Epithelial cell of esophagus (primary cell): ENCODE results near the gene THUMPD2.
A peak's percentile ranks its signal among the peaks of the same experiment; 100 is the strongest.

Experiments used
- DNase-seq: peaks from one replicate; pipeline ENCODE4 v3.0.0; 2010; ENCODE audit warnings: low read depth
- H3K4me3 ChIP-seq: 2 replicates; pipeline ENCODE4 v1.5.1; 2011; ENCODE audit warnings: mild to moderate bottlenecking, low read length, control low read depth
- TF ChIP-seq, protein P1 (sequence below): IDR thresholded peaks from 2 replicates; pipeline ENCODE4 v1.5.1; 2011; ENCODE audit warnings: low read depth, mild to moderate bottlenecking, low read length, control low read depth, inconsistent platforms; ENCODE audit not compliant: insufficient read depth; ENCODE audit errors: missing control alignments

The THUMPD2 gene

DNA sequence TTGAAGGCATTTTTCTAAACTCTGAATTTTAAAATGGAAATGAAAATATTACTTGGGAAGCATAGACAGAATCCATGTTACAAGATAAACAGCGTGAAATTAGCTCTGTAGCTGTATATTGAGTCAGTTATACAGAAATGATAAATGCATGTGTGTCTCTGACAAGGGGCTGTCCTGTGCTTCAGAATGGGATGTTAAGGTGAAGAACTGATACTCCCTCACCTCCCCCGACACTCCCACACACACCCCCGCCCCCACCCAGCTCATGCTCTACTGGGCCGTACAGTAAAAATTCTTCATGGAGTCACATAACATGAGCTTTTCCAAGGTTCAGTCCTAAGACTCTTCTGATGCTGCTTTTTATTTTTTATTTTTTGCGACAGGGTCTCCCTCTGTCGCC, 869 bp upstream of the THUMPD2 start:
- DNase-seq, result no peak
- H3K4me3 ChIP-seq, result no peak overlapping the region
- TF ChIP-seq, protein P1, sequence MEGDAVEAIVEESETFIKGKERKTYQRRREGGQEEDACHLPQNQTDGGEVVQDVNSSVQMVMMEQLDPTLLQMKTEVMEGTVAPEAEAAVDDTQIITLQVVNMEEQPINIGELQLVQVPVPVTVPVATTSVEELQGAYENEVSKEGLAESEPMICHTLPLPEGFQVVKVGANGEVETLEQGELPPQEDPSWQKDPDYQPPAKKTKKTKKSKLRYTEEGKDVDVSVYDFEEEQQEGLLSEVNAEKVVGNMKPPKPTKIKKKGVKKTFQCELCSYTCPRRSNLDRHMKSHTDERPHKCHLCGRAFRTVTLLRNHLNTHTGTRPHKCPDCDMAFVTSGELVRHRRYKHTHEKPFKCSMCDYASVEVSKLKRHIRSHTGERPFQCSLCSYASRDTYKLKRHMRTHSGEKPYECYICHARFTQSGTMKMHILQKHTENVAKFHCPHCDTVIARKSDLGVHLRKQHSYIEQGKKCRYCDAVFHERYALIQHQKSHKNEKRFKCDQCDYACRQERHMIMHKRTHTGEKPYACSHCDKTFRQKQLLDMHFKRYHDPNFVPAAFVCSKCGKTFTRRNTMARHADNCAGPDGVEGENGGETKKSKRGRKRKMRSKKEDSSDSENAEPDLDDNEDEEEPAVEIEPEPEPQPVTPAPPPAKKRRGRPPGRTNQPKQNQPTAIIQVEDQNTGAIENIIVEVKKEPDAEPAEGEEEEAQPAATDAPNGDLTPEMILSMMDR, result no peak

DNA sequence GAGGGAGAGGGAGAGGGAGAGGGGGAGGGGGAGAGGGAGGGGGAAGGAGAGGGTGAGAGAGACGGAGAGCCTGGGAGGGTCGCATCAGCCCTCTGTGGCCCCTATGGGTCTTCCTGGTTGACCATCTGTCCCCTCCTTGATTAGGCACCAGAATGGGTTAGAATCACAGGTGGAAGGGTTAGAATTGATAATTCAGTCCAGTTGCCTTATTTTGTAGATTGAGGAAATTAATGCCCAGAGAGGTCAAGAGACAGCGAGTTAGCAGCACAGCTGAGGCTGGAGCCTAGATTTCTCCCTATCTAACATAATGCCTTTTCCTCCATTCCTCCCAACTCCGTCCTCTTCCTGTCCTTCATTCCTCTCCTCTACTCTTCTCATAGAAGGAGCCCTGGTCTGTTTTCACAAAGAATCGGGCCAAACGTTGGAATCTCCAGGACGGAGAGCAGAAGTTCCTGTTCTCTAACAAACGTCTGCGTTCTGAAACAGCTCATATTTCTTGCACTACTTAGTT, 338 bp upstream of the THUMPD2 start:
- TF ChIP-seq, protein P1, result no peak
- no peak for DNase-seq
- peak overlapping the region; percentile 59 for H3K4me3 ChIP-seq

DNA sequence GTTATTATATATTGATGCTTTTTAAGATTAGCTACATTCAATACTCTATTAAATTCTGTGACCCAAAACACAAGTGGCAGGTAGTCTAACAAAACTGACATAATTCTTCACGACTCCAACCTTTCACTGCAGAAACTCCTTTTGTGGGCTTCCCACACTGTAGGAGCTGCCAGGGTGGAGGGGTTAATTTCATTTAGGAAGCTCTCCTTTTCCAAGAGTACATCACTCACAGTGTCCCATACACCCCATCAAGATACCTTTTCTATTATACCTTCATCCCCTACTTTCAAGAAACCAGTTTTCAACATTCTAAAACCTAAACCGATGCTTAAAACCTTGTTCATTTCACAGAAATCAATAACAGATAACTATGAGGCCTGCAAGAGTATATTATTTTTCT, 825 bp downstream of the THUMPD2 start:
- H3K4me3 ChIP-seq, result peak overlapping the region; percentile 59
- DNase-seq, result no peak
- TF ChIP-seq, protein P1, result no peak

DNA sequence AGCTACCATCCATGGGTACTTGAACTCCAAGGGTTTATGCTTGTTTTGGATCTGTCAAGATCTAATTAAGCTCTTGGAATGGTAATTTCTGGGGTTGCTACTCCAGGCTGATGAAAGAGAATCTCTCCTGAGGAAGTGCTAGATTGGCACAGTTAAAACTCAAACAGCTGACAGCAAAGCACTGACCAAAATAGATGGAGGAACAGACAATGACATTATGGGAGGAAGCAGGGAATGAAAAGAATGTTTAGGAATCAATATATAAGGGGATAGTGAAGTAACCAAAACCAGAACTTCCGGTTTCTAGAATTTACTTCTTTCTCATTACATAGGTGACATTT, 6.3 kb downstream of the THUMPD2 start:
- TF ChIP-seq, protein P1, result no peak
- no peak for DNase-seq
- no peak overlapping the region for H3K4me3 ChIP-seq

DNA sequence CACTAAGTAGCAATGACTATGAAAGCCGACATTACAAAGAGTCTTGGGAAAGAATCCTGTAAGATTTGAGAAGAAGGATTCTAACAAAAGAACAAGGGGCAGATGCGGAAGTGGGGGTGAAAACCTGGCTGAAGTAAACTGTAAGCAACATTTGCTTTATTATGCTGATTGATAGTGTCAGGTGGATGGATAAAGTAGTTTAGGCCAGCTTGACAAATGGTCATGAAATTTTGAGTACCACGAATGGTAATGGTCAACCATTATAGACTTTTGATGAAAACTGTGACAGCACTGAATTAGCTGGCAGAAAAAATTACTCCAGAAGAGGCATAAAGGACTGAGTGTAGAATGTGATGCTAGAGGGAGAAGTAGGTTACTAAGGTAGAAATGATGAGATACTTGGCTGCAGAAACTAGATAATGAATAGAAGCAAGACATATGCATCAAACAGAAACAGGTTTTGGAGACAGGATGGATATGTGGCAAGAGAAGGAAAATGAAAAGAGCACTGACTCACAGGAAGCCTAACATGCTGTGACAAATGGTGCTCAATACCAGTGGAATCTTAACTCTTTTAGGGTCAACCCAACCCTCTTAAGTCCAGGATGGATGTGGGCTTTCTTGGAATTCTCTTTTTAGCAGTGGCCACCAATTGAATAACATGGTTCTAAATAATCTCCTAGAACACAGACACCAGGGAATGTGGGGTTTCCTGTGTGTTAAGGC, 6.8 kb downstream of the THUMPD2 start:
- TF ChIP-seq, protein P1, result no peak
- peak; percentile 90 for DNase-seq
- no peak overlapping the region for H3K4me3 ChIP-seq

DNA sequence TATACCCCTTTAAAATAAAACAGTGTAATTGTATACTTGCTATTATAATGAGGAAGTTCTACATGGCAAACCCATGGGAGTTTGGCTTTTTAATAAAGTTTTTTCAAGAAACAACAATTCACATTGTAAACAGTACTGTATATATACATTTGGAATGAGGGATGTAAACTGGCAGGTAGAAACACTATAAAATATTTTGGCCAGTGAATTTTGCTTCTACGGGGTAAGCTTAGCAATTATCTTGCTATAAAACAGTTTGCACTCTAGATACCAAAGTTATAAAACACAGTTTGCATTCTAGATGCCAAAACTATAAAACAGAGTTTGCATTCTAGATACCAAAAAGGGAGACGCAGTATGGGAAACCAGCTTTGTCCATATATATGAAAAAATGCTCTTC, 16.6 kb downstream of the THUMPD2 start:
- DNase-seq, result no peak
- TF ChIP-seq, protein P1, result no peak
- H3K4me3 ChIP-seq, result no peak overlapping the region

DNA sequence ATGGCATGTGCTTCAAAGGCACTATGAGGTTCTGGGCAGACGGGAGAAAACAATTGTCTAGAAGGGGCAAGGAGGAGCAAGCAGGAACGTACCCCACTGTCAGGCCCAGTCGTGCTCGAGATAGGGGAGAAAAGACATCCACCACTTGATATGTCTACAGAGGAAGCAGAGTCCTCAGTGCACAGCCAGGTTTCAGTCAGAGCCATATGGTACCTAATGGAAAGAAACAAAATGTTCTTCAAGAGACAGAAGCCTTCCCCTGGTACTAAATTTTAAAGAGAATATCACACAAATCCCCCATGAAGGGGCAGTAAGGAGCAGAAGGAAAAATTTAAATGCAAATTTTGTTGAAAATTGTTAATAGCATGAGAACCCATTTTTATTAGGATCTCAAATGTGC, 21.9 kb downstream of the THUMPD2 start:
- DNase-seq, result no peak
- no peak overlapping the region for H3K4me3 ChIP-seq
- TF ChIP-seq, protein P1, result no peak
